ENCODE results near the gene ATP10A. TPM values are rescaled to one million over a fixed set of nuclear protein-coding genes. Genes with fewer than 3 reads are reported as not detected.

Gene ATP10A
- total and polyA plus RNA-seq, 2 of the 8 experiments (the other 6 are each of a cell fraction or from before 2014, with no cell fraction given) = 2.0 to 2.8 TPM

GRCh38 chr15:25900431-25900830 lies 37.3 kb upstream of the ATP10A start:
- Histone ChIP-seq H4K8ac (ENCODE audit: extremely low read depth, insufficient read depth, low read length) (no peak overlapping the region), H3K4me2 (ENCODE audit: insufficient read depth in 1 of 2, low read depth in 2 of 2, low read length in 2 of 2) (no peak overlapping the region), H3K56ac (replicated peaks; ENCODE audit: insufficient read length, low read depth, low read length) (no peak overlapping the region), H3K79me2 (ENCODE audit: control insufficient read depth in 1 of 2, insufficient read depth in 2 of 2, low read length in 2 of 2) (no peaks in the 10 kb centered on the region), H2BK12ac (ENCODE audit: low read depth, low read length) (no peak overlapping the region), H3K4me1 (replicated peaks in 1 of 4; ENCODE audit: control insufficient read depth in 3 of 4, insufficient read depth in 4 of 4, low read length in 3 of 4) (no peaks in the 10 kb centered on the region; a peak in 1 of 7 replicates), H2BK15ac (ENCODE audit: low read length) (no peak overlapping the region), H3K27ac (ENCODE audit: low read depth, low read length) (no peak overlapping the region), H4K20me1 (replicated peaks in 1 of 2; ENCODE audit: control insufficient read depth in 1 of 2, insufficient read depth in 2 of 2, low read length in 2 of 2) (no peaks in the 10 kb centered on the region), H3K23ac (ENCODE audit: insufficient read length) (no peak overlapping the region), H3K14ac (ENCODE audit: insufficient read length) (no peak overlapping the region), H3K27me3 (replicated peaks in 1 of 4; ENCODE audit: control insufficient read depth in 3 of 4, extremely low read depth in 1 of 4, insufficient read depth in 3 of 4, low read length in 3 of 4) (no peaks in the 10 kb centered on the region), H3K9ac (replicated peaks in 1 of 4; ENCODE audit: extremely low read depth in 1 of 4, low read depth in 3 of 4, low read length in 3 of 4) (no peak overlapping the region), H2BK120ac (replicated peaks; ENCODE audit: low read depth, low read length) (no peak overlapping the region), H4K91ac (replicated peaks; ENCODE audit: insufficient read length, low read length) (no peak overlapping the region), H2AFZ (ENCODE audit: low read length) (no peak overlapping the region), H2BK5ac (ENCODE audit: low read depth, low read length) (no peak overlapping the region), H3K36me3 (ENCODE audit: control insufficient read depth in 2 of 4, insufficient read depth in 4 of 4, low read length in 3 of 4) (no peaks in the 10 kb centered on the region), H3K23me2 (ENCODE audit: low read depth, low read length) (no peaks in the 10 kb centered on the region; the same call in 1 of the 2 replicates), H3K4ac (replicated peaks; ENCODE audit: insufficient read length, low read depth, low read length) (no peak overlapping the region), H3K9me3 (ENCODE audit: insufficient read depth in 2 of 2, low read depth in 1 of 2, low read length in 1 of 2) (no peaks in the 10 kb centered on the region), H2AK5ac (ENCODE audit: low read depth, low read length) (no peak overlapping the region), H4K5ac (ENCODE audit: insufficient read length, low read depth, low read length) (no peak overlapping the region), H3K4me3 (ENCODE audit: extremely low read depth in 1 of 4, insufficient read depth in 2 of 4, low read depth in 3 of 4, low read length in 4 of 4) (no peak overlapping the region), H3K18ac (ENCODE audit: extremely low read depth, low read length) (no peak overlapping the region), H3K79me1 (ENCODE audit: low read depth, low read length) (no peaks in the 10 kb centered on the region), H2BK20ac (ENCODE audit: low read length) (no peak overlapping the region)
- WGBS, 2 experiments (ENCODE audit: extremely low coverage in 1 of 2, insufficient coverage in 1 of 2, insufficient read length in 1 of 2, insufficient replicate concordance in 2 of 2, low coverage in 1 of 2, low lambda C conversion rate in 2 of 2, missing lambda C conversion rate in 1 of 2) = 92% methylated on average over 2 of the region's 2 CpGs; no CpG with 5 or more reads in 1 of the 2 experiments
- ChIA-PET POLR2A (ENCODE audit: partially characterized antibody) (no interaction called here), CTCF (ENCODE audit: partially characterized antibody) (no interaction called here)
- FAIRE-seq = no peak
- DNase-seq (ENCODE audit: low read depth in 1 of 2, low spot score in 2 of 2) = no peak
- TF ChIP-seq POU5F1 (IDR thresholded peaks at IDR 0.05; ENCODE audit: low read depth, low read length) (no peak), EZH2 (IDR thresholded peaks at IDR 0.05; ENCODE audit: low read depth, low read length, severe bottlenecking) (no peak), ZNF274 (IDR thresholded peaks at IDR 0.05; ENCODE audit: borderline replicate concordance, extremely low read depth, low read length) (no peak), BACH1 (IDR thresholded peaks at IDR 0.05; ENCODE audit: low read length) (no peak), SIRT6 (IDR thresholded peaks at IDR 0.05; ENCODE audit: low read length) (no peak), POLR2AphosphoS5 (IDR thresholded peaks at IDR 0.05; ENCODE audit: low read depth, low read length) (no peak), SIN3A (conservative IDR thresholded peaks at IDR 0.05 in 1 of 2, IDR thresholded peaks at IDR 0.05 in 1 of 2; ENCODE audit: low read depth in 1 of 2, low read length in 2 of 2) (no peak), SP4 (IDR thresholded peaks at IDR 0.05; ENCODE audit: low read length) (no peak), POLR2A (IDR thresholded peaks at IDR 0.05; ENCODE audit: control extremely low read depth in 1 of 2, low read depth in 2 of 2, low read length in 2 of 2) (no peak), JUN (IDR thresholded peaks at IDR 0.05; ENCODE audit: low read depth, low read length) (no peak), KDM5A (IDR thresholded peaks at IDR 0.05; ENCODE audit: low read length) (no peak), RFX5 (IDR thresholded peaks at IDR 0.05; ENCODE audit: borderline replicate concordance, low read depth, low read length) (no peak)

All from H1 (cell line).